ENCODE measurements around the gene SMOC2.

Gene SMOC2

GRCh38 chr6:168534265-168534664, 93.3 kb downstream of the SMOC2 start:
- TF ChIP-seq NFIC (IDR thresholded peaks at IDR 0.05) (no peak), TEAD4 (IDR thresholded peaks at IDR 0.05) (no peak), TCF12 (IDR thresholded peaks at IDR 0.05; ENCODE audit: low read depth) (no peak), USF1 (IDR thresholded peaks at IDR 0.05) (no peak), CEBPB (IDR thresholded peaks at IDR 0.05) (no peak), CREB1 (IDR thresholded peaks at IDR 0.05; ENCODE audit: low read depth) (no peak), YY1 (IDR thresholded peaks at IDR 0.05; ENCODE audit: low read depth) (no peak), MAX (IDR thresholded peaks at IDR 0.05) (no peak), TAF1 (IDR thresholded peaks at IDR 0.05; ENCODE audit: low read depth) (no peak), EP300 (IDR thresholded peaks at IDR 0.05; ENCODE audit: borderline replicate concordance) (no peak), RAD21 (IDR thresholded peaks at IDR 0.05; ENCODE audit: low read depth) (no peak), ZBTB7A (IDR thresholded peaks at IDR 0.05; ENCODE audit: low read depth) (no peak)
- TF ChIP-seq, protein P1, sequence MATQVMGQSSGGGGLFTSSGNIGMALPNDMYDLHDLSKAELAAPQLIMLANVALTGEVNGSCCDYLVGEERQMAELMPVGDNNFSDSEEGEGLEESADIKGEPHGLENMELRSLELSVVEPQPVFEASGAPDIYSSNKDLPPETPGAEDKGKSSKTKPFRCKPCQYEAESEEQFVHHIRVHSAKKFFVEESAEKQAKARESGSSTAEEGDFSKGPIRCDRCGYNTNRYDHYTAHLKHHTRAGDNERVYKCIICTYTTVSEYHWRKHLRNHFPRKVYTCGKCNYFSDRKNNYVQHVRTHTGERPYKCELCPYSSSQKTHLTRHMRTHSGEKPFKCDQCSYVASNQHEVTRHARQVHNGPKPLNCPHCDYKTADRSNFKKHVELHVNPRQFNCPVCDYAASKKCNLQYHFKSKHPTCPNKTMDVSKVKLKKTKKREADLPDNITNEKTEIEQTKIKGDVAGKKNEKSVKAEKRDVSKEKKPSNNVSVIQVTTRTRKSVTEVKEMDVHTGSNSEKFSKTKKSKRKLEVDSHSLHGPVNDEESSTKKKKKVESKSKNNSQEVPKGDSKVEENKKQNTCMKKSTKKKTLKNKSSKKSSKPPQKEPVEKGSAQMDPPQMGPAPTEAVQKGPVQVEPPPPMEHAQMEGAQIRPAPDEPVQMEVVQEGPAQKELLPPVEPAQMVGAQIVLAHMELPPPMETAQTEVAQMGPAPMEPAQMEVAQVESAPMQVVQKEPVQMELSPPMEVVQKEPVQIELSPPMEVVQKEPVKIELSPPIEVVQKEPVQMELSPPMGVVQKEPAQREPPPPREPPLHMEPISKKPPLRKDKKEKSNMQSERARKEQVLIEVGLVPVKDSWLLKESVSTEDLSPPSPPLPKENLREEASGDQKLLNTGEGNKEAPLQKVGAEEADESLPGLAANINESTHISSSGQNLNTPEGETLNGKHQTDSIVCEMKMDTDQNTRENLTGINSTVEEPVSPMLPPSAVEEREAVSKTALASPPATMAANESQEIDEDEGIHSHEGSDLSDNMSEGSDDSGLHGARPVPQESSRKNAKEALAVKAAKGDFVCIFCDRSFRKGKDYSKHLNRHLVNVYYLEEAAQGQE (IDR thresholded peaks at IDR 0.05; ENCODE audit: low read depth) = no peak

- TF ChIP-seq, protein P1 (IDR thresholded peaks at IDR 0.05; ENCODE audit: low read depth) = no peak
- TF ChIP-seq EGR1 (IDR thresholded peaks at IDR 0.05) (no peak), EP300 (IDR thresholded peaks at IDR 0.05; ENCODE audit: borderline replicate concordance) (no peak), TCF12 (IDR thresholded peaks at IDR 0.05; ENCODE audit: low read depth) (no peak), CEBPB (IDR thresholded peaks at IDR 0.05) (no peak), USF1 (IDR thresholded peaks at IDR 0.05) (no peak), NFIC (IDR thresholded peaks at IDR 0.05) (no peak), TAF1 (IDR thresholded peaks at IDR 0.05; ENCODE audit: low read depth) (no peak), MAX (IDR thresholded peaks at IDR 0.05) (no peak)
These were observed 94.7 kb downstream of the SMOC2 start for GRCh38 chr6:168535711-168536110.

- TF ChIP-seq EGR1 (IDR thresholded peaks at IDR 0.05) (no peak), YY1 (IDR thresholded peaks at IDR 0.05; ENCODE audit: low read depth) (no peak), CREB1 (IDR thresholded peaks at IDR 0.05; ENCODE audit: low read depth) (no peak), USF1 (IDR thresholded peaks at IDR 0.05) (no peak), FOXM1 (IDR thresholded peaks at IDR 0.05; ENCODE audit: borderline replicate concordance, low read depth) (no peak), RAD21 (IDR thresholded peaks at IDR 0.05; ENCODE audit: low read depth) (no peak), CEBPB (IDR thresholded peaks at IDR 0.05) (no peak), TCF12 (IDR thresholded peaks at IDR 0.05; ENCODE audit: low read depth) (no peak), ZBTB7A (IDR thresholded peaks at IDR 0.05; ENCODE audit: low read depth) (no peak), EP300 (IDR thresholded peaks at IDR 0.05; ENCODE audit: borderline replicate concordance) (no peak), MAX (IDR thresholded peaks at IDR 0.05) (no peak), TAF1 (IDR thresholded peaks at IDR 0.05; ENCODE audit: low read depth) (no peak), TEAD4 (IDR thresholded peaks at IDR 0.05) (no peak), NFIC (IDR thresholded peaks at IDR 0.05) (no peak)
- TF ChIP-seq, protein P1 (IDR thresholded peaks at IDR 0.05; ENCODE audit: low read depth) = no peak
These were observed 95.2 kb downstream of the SMOC2 start for GRCh38 chr6:168536196-168536595.
